Activated CD8-positive, alpha-beta memory T cell treated with anti-CD3 and anti-CD28 coated beads for 4 hours (primary cell): Measurements from ENCODE around the gene UGT2A1.

Experiments
- DNase-seq, 2 donors: peaks; one replicate each; pipeline ENCODE4 v3.0.0-alpha.2; 2020; ENCODE audit warnings: low read depth in 2 of 2

Gene UGT2A1

DNA sequence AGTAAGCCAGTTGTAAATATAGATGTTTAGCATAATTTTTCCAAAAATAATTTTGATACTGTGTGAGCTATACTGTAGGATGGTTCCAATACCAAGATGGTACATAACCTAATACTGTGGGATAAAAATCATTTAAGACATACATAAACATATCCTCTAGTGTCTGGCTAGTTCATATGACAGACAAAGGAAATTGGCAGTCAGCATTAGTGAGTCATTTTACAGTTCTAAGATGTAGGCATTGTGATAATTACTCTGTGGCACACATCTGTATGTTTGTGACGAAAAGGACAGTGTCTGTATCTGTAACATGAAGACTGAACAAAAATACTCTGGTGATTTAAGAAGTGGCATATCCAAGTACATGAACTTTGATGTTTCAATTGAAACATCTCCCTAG is 63.2 kb downstream of the UGT2A1 start:
- DNase-seq, result no peak

DNA sequence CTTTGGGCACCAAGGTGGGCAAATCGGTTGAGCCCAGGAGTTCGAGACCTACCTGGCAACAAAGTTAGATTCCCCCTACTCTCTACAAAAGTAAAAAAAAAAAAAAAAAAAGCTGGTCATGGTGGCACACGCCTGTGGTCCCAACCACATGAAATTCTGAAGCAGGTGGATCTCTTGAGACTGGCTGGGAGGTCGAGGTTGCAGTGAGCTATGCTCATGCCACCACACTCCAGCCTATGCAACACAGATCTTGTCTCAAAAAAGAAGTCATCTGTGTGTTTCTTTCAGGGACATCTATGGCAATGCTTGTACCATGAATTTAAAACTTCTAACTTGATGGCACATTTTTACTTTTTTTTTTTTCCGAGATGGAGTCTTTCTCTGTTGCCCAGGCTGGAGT is 68.9 kb downstream of the UGT2A1 start:
- no peak for DNase-seq

DNA sequence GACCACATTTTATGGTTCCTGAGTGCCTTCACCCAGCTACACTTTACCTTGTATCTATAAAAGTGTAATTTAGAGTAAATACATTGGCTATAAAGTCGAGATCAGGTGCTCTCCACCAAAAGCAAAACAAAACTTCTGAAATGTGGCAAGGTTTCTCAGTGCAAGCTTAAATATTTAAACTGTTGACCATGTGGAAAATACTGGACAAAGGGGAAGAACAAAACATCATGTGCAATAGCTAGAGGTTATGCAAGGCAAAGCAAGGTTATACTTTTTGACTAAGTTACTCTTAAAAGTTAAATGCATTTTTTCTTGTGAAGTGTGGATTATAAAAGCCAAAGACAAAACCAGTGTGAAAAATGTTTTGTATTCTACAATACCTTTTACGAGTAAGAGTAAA is 69.5 kb downstream of the UGT2A1 start:
- no peak for DNase-seq

DNA sequence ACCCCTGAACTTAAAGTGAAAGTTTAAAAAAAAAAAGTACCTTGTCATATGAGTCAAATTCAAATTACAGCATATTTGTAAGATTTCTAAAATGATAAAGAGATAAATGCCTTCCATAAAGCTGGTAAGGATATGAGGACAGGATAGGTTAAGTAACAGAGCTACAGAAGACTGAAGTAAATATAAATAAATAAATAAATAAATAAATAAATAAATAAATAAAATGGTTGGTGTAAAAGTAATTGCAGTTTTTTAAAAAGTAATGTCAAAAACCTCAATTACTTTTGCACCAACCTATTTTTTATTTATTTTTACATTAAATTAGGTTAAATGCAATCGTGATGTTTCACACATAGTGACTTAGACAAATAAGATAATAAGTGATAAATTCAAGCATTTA is 75.8 kb downstream of the UGT2A1 start:
- DNase-seq, result no peak

DNA sequence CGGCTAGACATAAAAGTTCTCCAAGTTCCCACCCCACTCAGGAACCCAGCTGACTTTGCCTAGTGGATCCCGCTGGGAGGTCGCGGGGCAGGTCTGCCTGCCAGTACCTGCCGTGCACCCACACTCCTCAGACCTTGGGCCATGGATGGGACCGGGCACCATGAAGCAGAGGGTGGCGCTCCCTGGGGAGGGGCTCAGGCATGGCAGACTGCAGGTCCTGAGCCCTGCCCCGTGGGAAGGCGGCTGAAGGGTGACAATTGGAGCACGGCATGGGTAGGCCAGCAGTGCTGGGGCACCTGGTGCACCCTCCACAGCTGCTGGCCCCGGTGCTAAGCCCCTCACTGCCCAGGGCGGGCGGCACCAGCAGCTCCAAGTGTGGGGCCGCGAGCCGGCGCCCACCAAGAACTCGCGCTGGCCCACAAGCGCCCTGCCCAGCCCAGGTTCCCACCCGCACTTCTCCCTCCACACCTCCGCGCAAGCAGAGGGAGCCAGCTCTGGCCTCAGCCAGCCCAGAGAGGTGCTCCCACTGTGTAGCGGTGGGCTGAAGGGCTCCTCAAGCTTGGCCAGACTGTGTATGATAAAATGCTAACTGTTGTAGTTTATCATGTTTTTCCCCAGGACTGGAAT is 76.7 kb downstream of the UGT2A1 start:
- DNase-seq, result no peak

DNA sequence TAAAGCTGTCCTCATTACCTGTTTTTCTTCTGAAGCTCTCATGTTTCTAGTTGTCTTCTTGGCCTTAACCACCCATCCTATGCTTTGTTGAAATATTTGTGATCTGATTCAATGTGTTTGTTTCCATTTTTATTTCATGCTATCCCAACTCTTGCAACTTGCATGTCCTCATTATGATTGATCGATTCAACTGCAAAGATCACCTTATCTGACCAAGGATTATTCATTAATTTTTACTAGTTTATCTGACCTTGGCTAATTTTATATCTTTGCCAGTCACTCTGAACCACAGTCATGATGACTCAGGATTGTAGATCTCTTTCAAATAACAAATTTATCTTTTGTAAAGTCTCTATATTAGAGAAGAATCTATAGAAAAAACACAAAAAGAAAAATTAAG is 84.3 kb downstream of the UGT2A1 start:
- DNase-seq, result no peak

DNA sequence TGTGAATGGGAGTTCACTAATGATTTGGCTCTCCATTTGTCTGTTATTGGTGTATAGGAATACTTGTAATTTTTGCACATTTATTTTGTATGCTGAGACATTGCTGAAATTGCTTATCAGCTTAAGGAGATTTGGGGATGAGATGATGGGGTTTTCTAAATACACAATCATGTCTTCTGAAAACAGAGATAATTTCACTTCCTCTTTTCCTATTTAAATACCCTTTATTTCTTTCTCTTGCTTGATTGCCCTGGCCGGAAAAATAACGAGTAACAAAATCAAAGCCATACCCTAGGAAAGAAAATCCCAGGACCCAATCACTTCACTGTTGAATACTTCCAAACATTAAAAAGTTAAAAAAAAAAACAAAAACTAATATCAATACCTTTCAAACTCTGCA is 89.6 kb downstream of the UGT2A1 start:
- DNase-seq, result no peak

DNA sequence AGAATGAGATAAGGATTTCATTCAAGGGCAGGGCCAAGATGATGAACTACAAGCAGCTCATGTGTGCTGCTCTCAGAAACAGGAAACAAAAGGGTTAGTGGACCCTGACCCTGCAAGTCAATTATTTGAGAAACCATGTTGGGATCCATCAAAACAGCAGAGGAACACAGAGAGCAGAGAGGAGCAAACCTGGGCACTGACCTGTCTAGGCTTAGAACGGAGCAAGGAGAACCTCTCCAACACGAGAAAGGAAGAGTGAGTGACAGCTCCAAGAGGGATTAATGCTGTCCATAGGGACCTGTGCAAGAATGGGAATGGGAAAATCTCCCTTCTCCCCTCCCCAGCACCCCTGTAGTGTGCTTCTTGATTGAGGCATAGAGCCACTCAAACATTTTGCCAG is 103.4 kb downstream of the UGT2A1 start:
- no peak for DNase-seq

DNA sequence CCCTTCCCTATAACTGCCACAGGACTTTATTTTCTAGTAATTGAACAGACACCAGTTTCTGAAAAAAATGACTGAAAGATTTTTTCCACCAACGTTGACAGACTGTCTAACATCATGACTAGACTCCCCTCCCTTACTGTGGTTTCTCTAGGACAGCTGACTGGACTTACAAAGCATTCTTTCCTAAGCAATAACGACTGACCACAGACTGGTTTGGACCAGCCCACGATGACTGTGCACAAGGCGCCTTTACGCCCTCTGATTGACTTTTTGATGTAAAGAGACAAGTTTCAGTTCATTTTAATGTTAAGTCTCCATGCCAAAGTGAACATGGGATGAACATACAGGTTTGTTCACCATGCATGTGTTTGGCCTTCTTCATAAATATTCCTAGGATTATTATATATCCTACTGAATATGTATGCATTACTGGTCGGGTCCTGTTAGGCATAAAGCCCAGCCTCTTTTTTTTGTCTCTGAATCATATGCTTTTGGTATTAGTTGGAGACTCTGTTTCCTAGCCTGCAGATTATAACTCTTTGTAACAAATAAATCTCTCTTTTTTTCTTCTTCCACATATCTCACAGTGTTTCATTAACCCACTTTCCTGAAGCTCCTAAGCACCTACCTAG is 106.8 kb downstream of the UGT2A1 start:
- no peak for DNase-seq
